Measurements from ENCODE around the gene ARHGAP25. TPM values are rescaled to one million over a fixed set of nuclear protein-coding genes. Genes with fewer than 3 reads are reported as not detected.

Gene ARHGAP25
- total and polyA plus RNA-seq, 2 donors (not counting 3 experiments of a cell fraction or from before 2014, with no cell fraction given) = 0.50 to 2.0 TPM

DNA sequence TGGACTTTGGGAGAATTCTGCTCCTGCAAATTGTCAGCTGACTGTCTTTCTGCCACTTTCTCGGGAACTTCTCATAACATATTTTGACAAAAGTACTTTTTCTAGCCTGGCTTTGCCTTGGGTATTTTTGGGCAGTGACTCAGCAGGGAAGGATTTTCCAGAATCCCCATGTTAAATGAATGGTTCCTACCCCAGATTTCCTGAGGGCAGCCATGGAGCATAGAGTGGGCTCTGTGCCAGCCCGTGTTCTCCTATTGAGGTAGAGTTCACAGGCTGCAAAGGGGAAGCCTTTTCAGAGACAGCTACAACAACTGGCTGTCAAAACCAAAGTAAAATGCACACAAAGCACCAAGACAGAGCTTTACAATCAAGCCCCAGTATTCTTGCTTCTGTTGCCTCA lies 76.8 kb downstream of the ARHGAP25 start:
- CTCF ChIA-PET = interaction anchor here (0.8 to 2.4 kb wide), 13 partner anchors 10 to 348 kb away, joined by 3 to 15 read pairs (median 4); no protein-coding TSS in a partner anchor
- Histone ChIP-seq H3K9me1 (replicated peaks; ENCODE audit: control insufficient read depth, extremely low read depth, insufficient read depth, low read length) (no peaks in the 10 kb centered on the region), H3K36me3 (ENCODE audit: control insufficient read depth in 2 of 2, extremely low read depth in 1 of 2, insufficient read depth in 2 of 2, low read length in 2 of 2) (no peaks in the 10 kb centered on the region), H3K27ac (ENCODE audit: insufficient read depth, low read depth, low read length) (peak overlapping the region; percentile 62), H3K4me1 (ENCODE audit: control insufficient read depth, extremely low read depth, insufficient read depth, low read length) (peaks cover 23% of the 10 kb centered on the region), H2AFZ (ENCODE audit: low read depth, low read length) (no peak overlapping the region), H3K79me2 (ENCODE audit: control insufficient read depth, insufficient read depth, low read length) (no peaks in the 10 kb centered on the region), H3K9ac (replicated peaks; ENCODE audit: extremely low read depth, insufficient read depth, low read length) (no peak overlapping the region), H3K4me3 (replicated peaks in 1 of 3; ENCODE audit: insufficient read depth in 1 of 3, low read depth in 1 of 3, low read length in 3 of 3) (peak overlapping the region in 1 of 3 experiments; percentile 25), H3K4me2 (ENCODE audit: insufficient read depth, low read length) (peak overlapping the region; percentile 76), H3K27me3 (ENCODE audit: control insufficient read depth in 2 of 2, insufficient read depth in 2 of 2, low read length in 2 of 2) (no peaks in the 10 kb centered on the region), H3K9me3 (replicated peaks; ENCODE audit: control insufficient read depth, insufficient read depth, low read length) (no peaks in the 10 kb centered on the region), H4K20me1 (replicated peaks; ENCODE audit: control insufficient read depth, extremely low read depth, insufficient read depth, low read length) (no peaks in the 10 kb centered on the region)
- dilution Hi-C loops (cut with MboI; ENCODE audit: extremely low pct_ligation_motif_present, low sequenced_read_pairs) (no loop called here), intact Hi-C loops (cut with micrococcal nuclease) (loop anchor here (1.0 to 2.0 kb wide), 2 partner anchors 18 to 37 kb away; no protein-coding TSS in a partner anchor)
- DNase-seq (ENCODE audit: low read depth, low spot score) = peak; percentile 91
- POLR2A ChIA-PET = interaction anchor here (0.6 kb wide), 1 partner anchor 10 kb away, joined by 3 read pairs; no protein-coding TSS in a partner anchor
- peak; percentile 98 for FAIRE-seq
- TF ChIP-seq MYC (IDR thresholded peaks at IDR 0.05; ENCODE audit: low read depth, low read length) (no peak), POLR2AphosphoS5 (IDR thresholded peaks at IDR 0.05; ENCODE audit: insufficient read depth, low read depth, low read length) (peak; percentile 40), JUN (IDR thresholded peaks at IDR 0.05; ENCODE audit: borderline replicate concordance, insufficient read depth, insufficient read length, low read depth) (peak; percentile 74), FOS (IDR thresholded peaks at IDR 0.05; ENCODE audit: borderline replicate concordance, insufficient read depth, low read length) (peak; percentile 82)
- no TSS peak for BruUV-seq (replicated peaks)

DNA sequence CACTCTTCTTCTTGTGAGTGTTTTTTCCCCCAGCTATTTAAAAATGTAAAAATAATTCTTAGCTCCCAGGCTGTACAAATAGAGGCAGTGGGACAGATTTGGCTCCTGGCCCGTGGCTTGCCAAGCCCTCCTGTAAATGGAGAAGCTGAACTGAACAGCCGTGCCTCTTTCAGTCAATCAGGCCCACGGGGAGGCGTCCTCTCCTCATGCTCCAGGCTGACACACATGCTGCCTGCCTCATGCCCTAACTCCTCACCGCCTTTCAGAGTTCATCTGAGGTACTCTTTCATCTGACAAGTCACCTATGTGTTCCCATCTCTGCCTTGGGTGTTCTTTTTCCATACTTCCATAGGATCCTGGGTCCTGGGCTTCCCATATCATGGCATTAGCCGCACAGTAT lies 77.6 kb downstream of the ARHGAP25 start:
- no peak for TF ChIP-seq FOS (IDR thresholded peaks at IDR 0.05; ENCODE audit: borderline replicate concordance, insufficient read depth, low read length)
- TF ChIP-seq MYC (IDR thresholded peaks at IDR 0.05; ENCODE audit: low read depth, low read length) = no peak
- no peak for TF ChIP-seq POLR2AphosphoS5 (IDR thresholded peaks at IDR 0.05; ENCODE audit: insufficient read depth, low read depth, low read length)
- TF ChIP-seq, protein P1, sequence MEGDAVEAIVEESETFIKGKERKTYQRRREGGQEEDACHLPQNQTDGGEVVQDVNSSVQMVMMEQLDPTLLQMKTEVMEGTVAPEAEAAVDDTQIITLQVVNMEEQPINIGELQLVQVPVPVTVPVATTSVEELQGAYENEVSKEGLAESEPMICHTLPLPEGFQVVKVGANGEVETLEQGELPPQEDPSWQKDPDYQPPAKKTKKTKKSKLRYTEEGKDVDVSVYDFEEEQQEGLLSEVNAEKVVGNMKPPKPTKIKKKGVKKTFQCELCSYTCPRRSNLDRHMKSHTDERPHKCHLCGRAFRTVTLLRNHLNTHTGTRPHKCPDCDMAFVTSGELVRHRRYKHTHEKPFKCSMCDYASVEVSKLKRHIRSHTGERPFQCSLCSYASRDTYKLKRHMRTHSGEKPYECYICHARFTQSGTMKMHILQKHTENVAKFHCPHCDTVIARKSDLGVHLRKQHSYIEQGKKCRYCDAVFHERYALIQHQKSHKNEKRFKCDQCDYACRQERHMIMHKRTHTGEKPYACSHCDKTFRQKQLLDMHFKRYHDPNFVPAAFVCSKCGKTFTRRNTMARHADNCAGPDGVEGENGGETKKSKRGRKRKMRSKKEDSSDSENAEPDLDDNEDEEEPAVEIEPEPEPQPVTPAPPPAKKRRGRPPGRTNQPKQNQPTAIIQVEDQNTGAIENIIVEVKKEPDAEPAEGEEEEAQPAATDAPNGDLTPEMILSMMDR (IDR thresholded peaks at IDR 0.05; ENCODE audit: extremely low read depth in 1 of 2, insufficient read depth in 1 of 2, low read depth in 1 of 2, low read length in 2 of 2) = no peak
- TF ChIP-seq POLR2A (IDR thresholded peaks at IDR 0.05; ENCODE audit: low read depth, low read length) = no peak
- TF ChIP-seq JUN (IDR thresholded peaks at IDR 0.05; ENCODE audit: borderline replicate concordance, insufficient read depth, insufficient read length, low read depth) = no peak
- TF ChIP-seq EZH2 (IDR thresholded peaks at IDR 0.05; ENCODE audit: borderline replicate concordance, low read depth, low read length, severe bottlenecking) = no peak
- no peak for TF ChIP-seq GATA2 (IDR thresholded peaks at IDR 0.05; ENCODE audit: insufficient read depth, insufficient read length, low read depth, low read length)
- TF ChIP-seq, protein P2, sequence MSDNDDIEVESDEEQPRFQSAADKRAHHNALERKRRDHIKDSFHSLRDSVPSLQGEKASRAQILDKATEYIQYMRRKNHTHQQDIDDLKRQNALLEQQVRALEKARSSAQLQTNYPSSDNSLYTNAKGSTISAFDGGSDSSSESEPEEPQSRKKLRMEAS (IDR thresholded peaks at IDR 0.05; ENCODE audit: insufficient read depth, insufficient read length) = no peak
- BruUV-seq (replicated peaks) = no TSS peak
- CTCF ChIA-PET = interaction anchor here (0.8 to 2.4 kb wide), 6 partner anchors 9 to 103 kb away, joined by 3 to 15 read pairs (median 4); no protein-coding TSS in a partner anchor
- POLR2A ChIA-PET = no interaction called here
- H3K27ac ChIP-seq (ENCODE audit: insufficient read depth, low read depth, low read length) = no peak overlapping the region
- no peak overlapping the region for H2AFZ ChIP-seq (ENCODE audit: low read depth, low read length)
- no peaks in the 10 kb centered on the region for H3K36me3 ChIP-seq (ENCODE audit: control insufficient read depth in 2 of 2, extremely low read depth in 1 of 2, insufficient read depth in 2 of 2, low read length in 2 of 2)
- FAIRE-seq = no peak
- intact Hi-C loops (cut with micrococcal nuclease) (no loop called here), dilution Hi-C loops (cut with MboI; ENCODE audit: extremely low pct_ligation_motif_present, low sequenced_read_pairs) (no loop called here)
- no peak overlapping the region for H3K9ac ChIP-seq (replicated peaks; ENCODE audit: extremely low read depth, insufficient read depth, low read length)
- H3K4me2 ChIP-seq (ENCODE audit: insufficient read depth, low read length) = no peak overlapping the region
- H3K79me2 ChIP-seq (ENCODE audit: control insufficient read depth, insufficient read depth, low read length) = no peaks in the 10 kb centered on the region
- no peak for DNase-seq (ENCODE audit: low read depth, low spot score)
- H3K27me3 ChIP-seq (ENCODE audit: control insufficient read depth in 2 of 2, insufficient read depth in 2 of 2, low read length in 2 of 2) = no peaks in the 10 kb centered on the region
- no peak overlapping the region for H3K4me3 ChIP-seq (replicated peaks in 1 of 3; ENCODE audit: insufficient read depth in 1 of 3, low read depth in 1 of 3, low read length in 3 of 3)
- H3K9me1 ChIP-seq (replicated peaks; ENCODE audit: control insufficient read depth, extremely low read depth, insufficient read depth, low read length) = no peaks in the 10 kb centered on the region
- H3K9me3 ChIP-seq (replicated peaks; ENCODE audit: control insufficient read depth, insufficient read depth, low read length) = no peaks in the 10 kb centered on the region
- H3K4me1 ChIP-seq (ENCODE audit: control insufficient read depth, extremely low read depth, insufficient read depth, low read length) = peaks cover 23% of the 10 kb centered on the region
- H4K20me1 ChIP-seq (replicated peaks; ENCODE audit: control insufficient read depth, extremely low read depth, insufficient read depth, low read length) = no peaks in the 10 kb centered on the region

All from endothelial cell of umbilical vein (primary cell).